ENCODE results near the gene ZNF275. TPM values are rescaled to one million over a fixed set of nuclear protein-coding genes. Genes with fewer than 3 reads are reported as not detected.

The ZNF275 gene
- total RNA-seq, 1 experiment from 2014 or later = 9.8 TPM

DNA sequence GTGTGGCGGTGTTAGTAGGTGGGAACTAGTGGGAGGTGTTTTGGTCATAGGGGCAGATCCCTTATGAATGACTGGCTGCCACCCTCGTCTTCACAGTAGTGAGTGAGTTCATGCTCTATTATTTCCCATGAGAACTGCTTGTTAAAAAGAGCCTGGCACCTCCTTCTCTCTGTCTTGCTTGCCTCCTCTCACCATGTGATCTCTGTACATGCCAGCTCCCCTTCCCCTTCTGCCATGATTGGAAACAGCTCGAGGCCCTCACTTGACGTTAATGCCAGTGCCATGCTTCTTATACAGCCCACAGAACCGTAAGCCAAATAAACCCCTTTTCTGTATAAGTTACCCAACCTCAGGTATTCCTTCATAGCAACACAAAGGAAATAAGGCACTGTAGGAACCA is 34.1 kb upstream of the ZNF275 start:
- ATAC-seq (no peak), DNase-seq (ENCODE audit: low read depth, low spot score) (no peak)
- no peak overlapping the region for H3K9ac ChIP-seq (ENCODE audit: low read length)
- CTCF ChIA-PET = no interaction called here
- no peaks in the 10 kb centered on the region for H3K9me2 ChIP-seq (ENCODE audit: insufficient read depth)
- no peaks in the 10 kb centered on the region for H3K36me3 ChIP-seq (ENCODE audit: control insufficient read depth in 1 of 2, insufficient read depth in 2 of 2, low read length in 2 of 2)
- H3K79me2 ChIP-seq (ENCODE audit: insufficient read depth, low read length) = no peaks in the 10 kb centered on the region
- POLR2A ChIA-PET = no interaction called here
- H3K4me2 ChIP-seq (ENCODE audit: low read length) = no peak overlapping the region
- H3K4me3 ChIP-seq (replicated peaks in 1 of 2; ENCODE audit: low read depth in 1 of 2, low read length in 2 of 2) = no peak overlapping the region
- peaks cover 12% of the 10 kb centered on the region; the same call in 1 of the 2 replicates for H3K27me3 ChIP-seq (ENCODE audit: insufficient read depth, low read length)
- intact Hi-C loops (cut with micrococcal nuclease) = no loop called here
- no peak for TF ChIP-seq EZH2 (IDR thresholded peaks at IDR 0.05)
- no peak for TF ChIP-seq SP1 (IDR thresholded peaks at IDR 0.05; ENCODE audit: low read depth)
- H2AFZ ChIP-seq (ENCODE audit: low read depth, low read length, poor library complexity, severe bottlenecking) = no peak overlapping the region
- RAD21 ChIA-PET (ENCODE audit: low non-redundant PET in 1 of 2, low total read pairs in 2 of 2, uncharacterized antibody in 2 of 2, unreplicated experiment in 2 of 2) = no interaction called here
- H3K9me3 ChIP-seq (ENCODE audit: control insufficient read depth in 1 of 2, insufficient read depth in 1 of 2, low read depth in 1 of 2, low read length in 2 of 2) = no peaks in the 10 kb centered on the region
- no peaks in the 10 kb centered on the region for H4K20me1 ChIP-seq (ENCODE audit: insufficient read depth)
- H3K27ac ChIP-seq (ENCODE audit: low read depth, low read length) = no peak overlapping the region
- no peaks in the 10 kb centered on the region for H3K4me1 ChIP-seq (ENCODE audit: control insufficient read depth in 1 of 2, insufficient read depth in 2 of 2, low read length in 2 of 2)
- no TSS peak for BruUV-seq (replicated peaks)

DNA sequence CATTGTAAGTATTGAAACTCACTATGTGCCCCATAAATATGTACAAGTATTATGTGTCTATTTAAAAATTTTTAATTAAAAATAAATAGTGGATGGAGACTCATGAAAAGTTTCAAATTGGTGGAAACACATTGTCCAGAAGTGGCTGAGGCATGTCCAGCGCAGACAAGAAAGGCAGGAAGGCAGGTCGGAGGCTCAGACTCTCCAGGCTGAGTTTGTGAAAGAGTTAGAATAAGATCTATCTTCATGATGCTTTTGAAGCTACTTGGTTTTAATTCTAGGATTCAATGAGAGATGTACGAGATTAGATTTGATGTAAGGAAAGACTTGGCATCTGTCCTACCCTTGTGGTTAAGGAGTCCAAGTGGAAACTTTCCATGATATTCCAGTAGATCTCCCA is 32.2 kb upstream of the ZNF275 start:
- CTCF ChIA-PET = no interaction called here
- no peak for DNase-seq (ENCODE audit: low read depth, low spot score)
- no peaks in the 10 kb centered on the region for H3K79me2 ChIP-seq (ENCODE audit: insufficient read depth, low read length)
- no peaks in the 10 kb centered on the region for H3K9me3 ChIP-seq (ENCODE audit: control insufficient read depth in 1 of 2, insufficient read depth in 1 of 2, low read depth in 1 of 2, low read length in 2 of 2)
- peaks cover 13% of the 10 kb centered on the region; the same call in 1 of the 2 replicates for H3K27me3 ChIP-seq (ENCODE audit: insufficient read depth, low read length)
- no TSS peak for BruUV-seq (replicated peaks)
- H4K20me1 ChIP-seq (ENCODE audit: insufficient read depth) = no peaks in the 10 kb centered on the region
- H2AFZ ChIP-seq (ENCODE audit: low read depth, low read length, poor library complexity, severe bottlenecking) = no peak overlapping the region
- no peak overlapping the region for H3K4me3 ChIP-seq (replicated peaks in 1 of 2; ENCODE audit: low read depth in 1 of 2, low read length in 2 of 2)
- RAD21 ChIA-PET (ENCODE audit: low non-redundant PET in 1 of 2, low total read pairs in 2 of 2, uncharacterized antibody in 2 of 2, unreplicated experiment in 2 of 2) = no interaction called here
- TF ChIP-seq SIN3A (IDR thresholded peaks at IDR 0.05; ENCODE audit: low read depth) (no peak), ZFX (IDR thresholded peaks at IDR 0.05) (no peak), YY1 (IDR thresholded peaks at IDR 0.05; ENCODE audit: extremely low read depth, insufficient replicate concordance, low read depth, low read length) (no peak), FOSL1 (IDR thresholded peaks at IDR 0.05; ENCODE audit: low read depth) (no peak), ZNF274 (IDR thresholded peaks at IDR 0.05; ENCODE audit: low read depth, low read length) (no peak), EZH2 (IDR thresholded peaks at IDR 0.05) (no peak), ELF1 (IDR thresholded peaks at IDR 0.05; ENCODE audit: borderline replicate concordance, low read depth) (no peak), JUND (IDR thresholded peaks at IDR 0.05) (no peak), POLR2A (IDR thresholded peaks at IDR 0.05; ENCODE audit: borderline replicate concordance, extremely low read depth, insufficient read depth, insufficient read length) (no peak), EGR1 (IDR thresholded peaks at IDR 0.05; ENCODE audit: low read depth) (no peak), TCF7L2 (IDR thresholded peaks at IDR 0.05; ENCODE audit: borderline replicate concordance, extremely low read depth, insufficient read depth, insufficient read length) (no peak), SP1 (IDR thresholded peaks at IDR 0.05; ENCODE audit: low read depth) (no peak), RAD21 (IDR thresholded peaks at IDR 0.05; ENCODE audit: low read depth) (no peak)
- TF ChIP-seq, protein P1, sequence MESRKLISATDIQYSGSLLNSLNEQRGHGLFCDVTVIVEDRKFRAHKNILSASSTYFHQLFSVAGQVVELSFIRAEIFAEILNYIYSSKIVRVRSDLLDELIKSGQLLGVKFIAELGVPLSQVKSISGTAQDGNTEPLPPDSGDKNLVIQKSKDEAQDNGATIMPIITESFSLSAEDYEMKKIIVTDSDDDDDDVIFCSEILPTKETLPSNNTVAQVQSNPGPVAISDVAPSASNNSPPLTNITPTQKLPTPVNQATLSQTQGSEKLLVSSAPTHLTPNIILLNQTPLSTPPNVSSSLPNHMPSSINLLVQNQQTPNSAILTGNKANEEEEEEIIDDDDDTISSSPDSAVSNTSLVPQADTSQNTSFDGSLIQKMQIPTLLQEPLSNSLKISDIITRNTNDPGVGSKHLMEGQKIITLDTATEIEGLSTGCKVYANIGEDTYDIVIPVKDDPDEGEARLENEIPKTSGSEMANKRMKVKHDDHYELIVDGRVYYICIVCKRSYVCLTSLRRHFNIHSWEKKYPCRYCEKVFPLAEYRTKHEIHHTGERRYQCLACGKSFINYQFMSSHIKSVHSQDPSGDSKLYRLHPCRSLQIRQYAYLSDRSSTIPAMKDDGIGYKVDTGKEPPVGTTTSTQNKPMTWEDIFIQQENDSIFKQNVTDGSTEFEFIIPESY (IDR thresholded peaks at IDR 0.05; ENCODE audit: extremely low read depth, insufficient replicate concordance, low read length) = no peak
- TF ChIP-seq, protein P2, sequence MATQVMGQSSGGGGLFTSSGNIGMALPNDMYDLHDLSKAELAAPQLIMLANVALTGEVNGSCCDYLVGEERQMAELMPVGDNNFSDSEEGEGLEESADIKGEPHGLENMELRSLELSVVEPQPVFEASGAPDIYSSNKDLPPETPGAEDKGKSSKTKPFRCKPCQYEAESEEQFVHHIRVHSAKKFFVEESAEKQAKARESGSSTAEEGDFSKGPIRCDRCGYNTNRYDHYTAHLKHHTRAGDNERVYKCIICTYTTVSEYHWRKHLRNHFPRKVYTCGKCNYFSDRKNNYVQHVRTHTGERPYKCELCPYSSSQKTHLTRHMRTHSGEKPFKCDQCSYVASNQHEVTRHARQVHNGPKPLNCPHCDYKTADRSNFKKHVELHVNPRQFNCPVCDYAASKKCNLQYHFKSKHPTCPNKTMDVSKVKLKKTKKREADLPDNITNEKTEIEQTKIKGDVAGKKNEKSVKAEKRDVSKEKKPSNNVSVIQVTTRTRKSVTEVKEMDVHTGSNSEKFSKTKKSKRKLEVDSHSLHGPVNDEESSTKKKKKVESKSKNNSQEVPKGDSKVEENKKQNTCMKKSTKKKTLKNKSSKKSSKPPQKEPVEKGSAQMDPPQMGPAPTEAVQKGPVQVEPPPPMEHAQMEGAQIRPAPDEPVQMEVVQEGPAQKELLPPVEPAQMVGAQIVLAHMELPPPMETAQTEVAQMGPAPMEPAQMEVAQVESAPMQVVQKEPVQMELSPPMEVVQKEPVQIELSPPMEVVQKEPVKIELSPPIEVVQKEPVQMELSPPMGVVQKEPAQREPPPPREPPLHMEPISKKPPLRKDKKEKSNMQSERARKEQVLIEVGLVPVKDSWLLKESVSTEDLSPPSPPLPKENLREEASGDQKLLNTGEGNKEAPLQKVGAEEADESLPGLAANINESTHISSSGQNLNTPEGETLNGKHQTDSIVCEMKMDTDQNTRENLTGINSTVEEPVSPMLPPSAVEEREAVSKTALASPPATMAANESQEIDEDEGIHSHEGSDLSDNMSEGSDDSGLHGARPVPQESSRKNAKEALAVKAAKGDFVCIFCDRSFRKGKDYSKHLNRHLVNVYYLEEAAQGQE (IDR thresholded peaks at IDR 0.05; ENCODE audit: low read depth) = no peak
- TF ChIP-seq, protein P3, sequence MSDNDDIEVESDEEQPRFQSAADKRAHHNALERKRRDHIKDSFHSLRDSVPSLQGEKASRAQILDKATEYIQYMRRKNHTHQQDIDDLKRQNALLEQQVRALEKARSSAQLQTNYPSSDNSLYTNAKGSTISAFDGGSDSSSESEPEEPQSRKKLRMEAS (IDR thresholded peaks at IDR 0.05) = no peak
- TF ChIP-seq, protein P4, sequence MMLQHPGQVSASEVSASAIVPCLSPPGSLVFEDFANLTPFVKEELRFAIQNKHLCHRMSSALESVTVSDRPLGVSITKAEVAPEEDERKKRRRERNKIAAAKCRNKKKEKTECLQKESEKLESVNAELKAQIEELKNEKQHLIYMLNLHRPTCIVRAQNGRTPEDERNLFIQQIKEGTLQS (IDR thresholded peaks at IDR 0.05) = no peak
- POLR2A ChIA-PET = no interaction called here
- no peak overlapping the region for H3K4me2 ChIP-seq (ENCODE audit: low read length)
- H3K36me3 ChIP-seq (ENCODE audit: control insufficient read depth in 1 of 2, insufficient read depth in 2 of 2, low read length in 2 of 2) = no peaks in the 10 kb centered on the region
- no peak overlapping the region for H3K9ac ChIP-seq (ENCODE audit: low read length)
- H3K4me1 ChIP-seq (ENCODE audit: control insufficient read depth in 1 of 2, insufficient read depth in 2 of 2, low read length in 2 of 2) = no peaks in the 10 kb centered on the region
- intact Hi-C loops (cut with micrococcal nuclease) = no loop called here
- no peaks in the 10 kb centered on the region for H3K9me2 ChIP-seq (ENCODE audit: insufficient read depth)
- no peak for ATAC-seq
- H3K27ac ChIP-seq (ENCODE audit: low read depth, low read length) = no peak overlapping the region

Data from HCT116 (cell line).